VCaP (cell line): ENCODE data around the gene ADGRG6.

Experiments
- H3K27ac ChIP-seq: fragments of 450-650 bp; 2 replicates; pipeline ENCODE4 v1.5.1; 2017
- CTCF ChIP-seq: fragments of 450-650 bp; conservative IDR thresholded peaks from 2 replicates; pipeline ENCODE4 v1.5.1; 2017; ENCODE audit warnings: mild to moderate bottlenecking, moderate library complexity

The ADGRG6 gene

GRCh38 chr6:142322504-142323198 is 20.8 kb downstream of the ADGRG6 start:
- H3K27ac ChIP-seq, result no peak overlapping the region
- TF ChIP-seq CTCF, result no peak

- no peak overlapping the region for H3K27ac ChIP-seq
- TF ChIP-seq CTCF, result no peak
Measured at GRCh38 chr6:142323377-142323776, 21.6 kb downstream of the ADGRG6 start.

DNA sequence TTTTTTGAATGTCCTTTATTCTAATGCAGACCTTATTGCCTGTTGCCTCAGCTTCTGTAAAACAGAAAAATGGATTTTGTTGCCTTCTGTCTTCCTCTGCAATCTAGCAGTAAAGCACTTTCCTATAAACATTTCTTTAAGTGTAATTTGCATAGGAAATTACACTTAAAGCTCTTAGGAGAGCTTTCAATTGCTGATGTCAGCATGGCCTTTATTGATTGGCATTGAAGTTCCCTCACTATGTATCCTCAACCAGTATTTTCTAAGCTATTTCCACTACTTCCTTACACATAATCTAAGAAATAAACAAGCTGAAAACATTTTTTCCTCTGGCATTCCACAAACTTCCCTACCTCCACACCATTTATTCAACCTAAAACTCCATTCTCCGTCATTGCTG is 22.3 kb downstream of the ADGRG6 start:
- no peak overlapping the region for H3K27ac ChIP-seq
- no peak for TF ChIP-seq CTCF

DNA sequence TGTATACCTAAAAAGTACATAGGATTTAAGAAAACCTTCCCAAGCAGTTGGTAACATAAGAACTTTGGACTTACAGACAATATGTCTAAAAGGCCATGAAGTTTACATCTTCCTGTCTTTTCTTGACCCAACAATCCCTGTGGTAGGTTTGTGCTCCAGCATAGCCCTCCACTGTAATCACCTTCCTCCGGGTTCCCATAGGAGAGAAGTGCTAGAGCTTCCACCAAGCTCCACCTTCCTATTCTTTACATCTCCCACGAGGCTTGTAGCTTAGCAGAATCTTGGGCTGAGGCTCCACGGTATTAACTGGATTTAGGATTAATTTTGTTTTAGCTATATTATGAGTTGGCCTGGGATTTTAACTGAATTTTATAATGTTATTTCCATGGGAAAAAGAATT is 23.3 kb downstream of the ADGRG6 start:
- H3K27ac ChIP-seq, result no peak overlapping the region
- TF ChIP-seq CTCF, result no peak

GRCh38 chr6:142326540-142326939 is 24.7 kb downstream of the ADGRG6 start:
- no peak for TF ChIP-seq CTCF
- H3K27ac ChIP-seq, result no peak overlapping the region

DNA sequence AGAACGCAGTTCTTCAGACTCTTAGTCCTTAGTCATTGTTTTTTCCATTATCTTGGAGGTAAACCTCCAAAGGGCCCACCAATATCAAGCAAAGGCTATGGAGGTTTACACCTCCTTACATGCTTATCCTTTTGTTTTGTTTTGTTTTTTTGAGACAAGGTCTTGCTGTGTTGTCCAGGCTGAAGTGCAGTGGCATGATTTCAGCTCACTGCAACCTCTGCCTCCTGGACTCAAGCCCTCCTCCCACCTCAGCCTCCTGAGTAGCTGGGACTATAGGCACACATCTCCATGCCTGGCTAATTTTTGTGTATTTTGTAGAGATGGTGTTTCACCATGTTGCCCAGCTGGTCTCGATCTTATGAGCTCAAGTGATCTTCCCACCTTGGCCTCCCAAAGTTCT is 26.3 kb downstream of the ADGRG6 start:
- H3K27ac ChIP-seq, result no peak overlapping the region

DNA sequence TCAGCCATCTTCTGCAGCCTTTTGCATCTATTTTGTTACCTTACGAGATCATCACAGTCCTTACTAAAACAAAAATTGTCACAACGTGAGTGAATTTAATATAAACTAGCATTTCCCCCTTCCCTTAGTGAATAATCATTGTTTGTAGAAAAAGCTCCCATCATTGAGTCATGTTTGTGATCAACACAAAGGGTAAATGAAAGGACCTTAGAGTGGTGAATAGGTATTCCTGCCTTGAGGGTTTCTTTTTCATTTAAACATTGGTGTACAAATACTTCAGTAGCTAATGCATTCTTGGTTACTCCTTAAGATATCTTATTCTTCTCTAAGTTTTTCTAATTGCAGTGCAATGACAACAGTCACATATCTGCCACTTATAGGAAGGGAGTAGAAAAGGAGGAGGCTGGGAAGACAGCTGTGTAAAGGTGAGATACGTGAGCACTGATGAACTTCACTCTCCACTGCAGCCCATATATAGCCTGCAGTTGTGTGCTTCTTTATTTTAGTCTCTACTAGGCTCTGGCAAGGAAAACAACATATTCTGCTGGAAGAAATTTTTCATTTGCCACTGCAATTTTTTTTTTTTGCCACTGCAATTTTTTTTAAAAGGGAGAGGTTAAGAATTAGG is 27.8 kb downstream of the ADGRG6 start:
- H3K27ac ChIP-seq, result no peak overlapping the region
- TF ChIP-seq CTCF, result no peak

More for the DNA sequence above, 26.3 kb downstream of the ADGRG6 start:
- TF ChIP-seq CTCF, result no peak
